NCI-H69 (cell line): ENCODE data around the gene FAM237B.

Experiments used
- DNase-seq: peaks from one replicate; lab custom pipeline; 2025; lab: John Stamatoyannopoulos, UW

The FAM237B gene

DNA sequence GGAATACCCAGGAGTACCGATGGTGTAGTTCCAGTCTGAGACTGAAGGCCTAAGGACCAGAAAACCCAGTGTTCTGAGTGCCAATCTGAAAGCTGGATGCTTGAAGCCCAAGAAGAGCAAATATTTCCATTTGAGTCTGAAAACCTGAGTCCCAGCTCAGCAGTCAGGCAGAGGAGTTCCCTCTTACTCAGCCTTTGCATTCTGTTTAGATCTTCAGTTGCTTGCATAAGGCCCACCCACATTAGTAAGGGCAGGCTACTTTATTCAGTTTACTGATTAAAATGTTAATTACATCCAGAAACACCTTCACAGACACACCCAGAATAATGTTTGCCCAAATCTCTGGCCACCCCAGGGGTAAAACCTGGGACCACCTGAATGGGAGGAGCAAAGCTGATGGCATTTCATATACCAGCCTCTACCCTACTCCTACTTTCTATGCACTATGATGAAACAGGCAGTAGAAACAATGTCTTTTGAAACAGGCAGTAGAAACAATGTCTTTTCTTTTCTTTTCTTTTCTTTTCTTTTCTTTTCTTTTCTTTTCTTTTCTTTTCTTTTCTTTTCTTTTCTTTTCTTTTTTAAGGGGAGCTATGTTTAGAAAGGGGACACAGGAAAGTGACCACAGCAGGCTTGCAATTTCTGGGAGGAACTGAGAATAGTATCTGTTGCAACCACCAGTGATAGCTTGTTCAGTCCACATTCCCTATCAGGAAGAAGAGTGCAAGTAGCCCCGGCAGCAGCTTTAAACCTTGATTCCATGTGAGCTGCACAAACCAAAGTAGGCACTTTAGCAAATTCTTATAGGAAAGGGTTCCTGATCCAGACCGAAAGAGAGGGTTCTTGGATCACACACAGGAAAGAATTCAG lies 30.6 kb downstream of the FAM237B start:
- DNase-seq: no peak

- DNase-seq: no peak
Measured at GRCh38 chr7:90288154-90288553, 33.0 kb downstream of the FAM237B start.

DNA sequence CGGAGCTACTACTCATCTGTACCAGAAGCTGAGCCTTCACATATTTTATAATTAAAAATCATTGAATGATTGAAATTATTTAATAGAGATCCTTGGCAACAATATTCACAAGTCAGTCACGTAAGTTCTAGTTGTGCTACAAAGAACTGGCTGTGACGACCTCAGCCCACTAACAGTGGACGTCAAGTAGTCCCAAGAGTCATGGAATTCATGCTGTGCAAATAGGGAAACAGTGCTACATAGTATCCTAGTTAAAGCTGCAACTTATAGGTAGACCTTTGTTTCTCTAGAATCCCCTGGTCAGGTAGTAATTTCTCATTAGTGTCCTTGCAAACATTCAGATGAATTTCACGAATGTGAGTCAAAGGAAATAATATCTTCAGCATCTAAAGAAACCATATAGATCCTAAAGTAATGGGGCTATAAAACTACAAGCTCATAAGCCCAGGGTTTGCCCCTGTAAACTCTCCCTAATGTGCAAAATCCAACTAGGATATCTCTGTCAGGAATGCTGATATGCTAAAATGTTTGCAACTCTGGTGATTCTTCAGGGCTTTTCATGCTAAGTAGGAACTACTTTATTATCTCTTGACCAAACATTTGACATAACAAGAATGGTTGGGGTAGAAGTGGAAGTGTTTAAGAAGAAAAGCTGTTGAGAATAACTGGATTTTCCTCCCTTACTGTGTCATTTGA lies 44.9 kb downstream of the FAM237B start:
- no peak for DNase-seq

DNA sequence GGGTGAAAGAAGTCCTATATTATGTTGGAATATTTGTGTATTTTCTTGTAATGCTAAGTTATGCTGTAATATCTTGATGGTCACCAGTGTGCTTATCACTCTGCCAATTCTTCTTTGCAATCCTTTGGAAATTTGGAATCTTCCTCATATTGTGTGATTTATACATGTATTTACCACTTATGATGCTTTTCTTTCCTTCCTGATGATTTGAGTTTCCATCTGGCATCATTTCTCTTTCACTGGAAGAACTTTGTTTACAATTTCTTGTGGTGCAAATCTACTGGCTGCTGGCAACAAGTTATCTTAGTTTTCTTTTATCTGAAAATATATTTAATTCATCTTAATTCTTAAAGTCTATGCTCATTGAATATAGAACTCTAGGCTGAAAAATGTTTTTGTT lies 46.9 kb downstream of the FAM237B start:
- DNase-seq: no peak

GRCh38 chr7:90272242-90272641 lies 48.9 kb downstream of the FAM237B start:
- DNase-seq: no peak

DNA sequence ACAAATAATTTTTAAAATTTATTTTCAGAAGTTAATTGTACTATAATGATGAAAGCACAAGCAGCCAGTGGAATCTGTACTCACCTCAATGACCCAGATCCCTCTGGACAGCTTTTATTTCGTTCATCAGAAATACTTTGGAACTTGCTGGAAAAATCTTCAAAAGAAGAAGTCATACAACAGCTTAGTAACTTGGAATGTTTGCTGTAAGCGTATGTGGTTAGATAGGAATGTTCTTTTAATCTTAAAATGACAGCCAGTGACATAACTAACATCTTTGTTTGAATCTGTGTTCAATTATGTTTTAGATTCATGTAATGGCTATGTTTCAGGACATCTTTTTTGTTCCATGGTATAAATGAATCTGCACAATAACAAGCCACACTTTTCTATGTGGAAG lies 49.4 kb downstream of the FAM237B start:
- no peak for DNase-seq

DNA sequence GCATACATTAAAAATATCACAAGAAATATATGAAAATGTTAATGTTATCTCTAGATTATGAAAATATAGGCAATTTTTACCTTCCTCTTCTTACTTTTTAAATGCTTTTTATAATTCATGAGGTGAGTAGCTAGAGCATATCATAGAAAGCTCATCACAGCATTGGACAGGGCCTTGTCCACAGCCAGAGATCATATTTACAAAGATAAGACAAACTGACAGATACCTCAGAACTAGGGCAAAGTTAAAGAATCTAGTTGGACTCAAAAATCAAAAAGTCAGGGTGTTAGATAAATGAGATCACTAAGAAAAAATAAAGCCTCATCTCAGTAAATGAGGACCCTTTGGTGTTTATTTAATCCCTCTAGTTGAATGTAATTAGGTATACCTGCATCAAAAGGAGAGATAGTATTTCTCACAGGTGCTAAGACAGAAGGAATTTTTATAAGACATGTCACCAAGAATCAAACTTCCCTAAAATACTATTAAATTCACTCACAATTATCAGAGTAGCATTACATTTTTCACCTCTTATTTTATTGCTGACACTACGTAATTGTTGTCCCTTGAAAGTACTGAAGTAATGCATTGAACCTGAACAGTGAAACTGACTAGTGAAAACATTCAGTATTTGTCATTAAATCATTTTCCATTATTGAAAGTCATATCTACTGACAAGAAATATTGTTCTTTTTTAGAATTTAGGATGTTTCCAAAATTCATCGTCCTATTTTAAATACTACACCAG lies 50.5 kb downstream of the FAM237B start:
- DNase-seq: no peak

DNA sequence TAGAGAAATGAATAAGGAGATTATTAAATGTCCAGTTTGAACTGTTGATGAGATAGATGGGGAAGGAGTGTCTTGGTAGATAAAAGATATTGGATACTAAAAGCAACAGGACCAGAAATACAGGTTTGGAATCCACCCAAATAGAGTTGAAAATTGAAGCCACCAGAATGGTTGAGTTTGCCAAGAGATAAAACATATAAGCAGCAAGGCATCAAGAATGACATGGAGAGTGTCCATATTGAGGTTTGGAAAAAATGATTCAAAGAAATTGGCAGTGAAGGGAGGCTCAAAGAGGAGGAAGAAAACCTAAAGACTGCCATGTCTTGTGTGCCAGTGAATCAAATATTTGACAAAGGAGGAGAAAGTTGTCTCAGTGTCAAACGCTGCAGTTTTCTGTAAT lies 51.9 kb downstream of the FAM237B start:
- no peak for DNase-seq

DNA sequence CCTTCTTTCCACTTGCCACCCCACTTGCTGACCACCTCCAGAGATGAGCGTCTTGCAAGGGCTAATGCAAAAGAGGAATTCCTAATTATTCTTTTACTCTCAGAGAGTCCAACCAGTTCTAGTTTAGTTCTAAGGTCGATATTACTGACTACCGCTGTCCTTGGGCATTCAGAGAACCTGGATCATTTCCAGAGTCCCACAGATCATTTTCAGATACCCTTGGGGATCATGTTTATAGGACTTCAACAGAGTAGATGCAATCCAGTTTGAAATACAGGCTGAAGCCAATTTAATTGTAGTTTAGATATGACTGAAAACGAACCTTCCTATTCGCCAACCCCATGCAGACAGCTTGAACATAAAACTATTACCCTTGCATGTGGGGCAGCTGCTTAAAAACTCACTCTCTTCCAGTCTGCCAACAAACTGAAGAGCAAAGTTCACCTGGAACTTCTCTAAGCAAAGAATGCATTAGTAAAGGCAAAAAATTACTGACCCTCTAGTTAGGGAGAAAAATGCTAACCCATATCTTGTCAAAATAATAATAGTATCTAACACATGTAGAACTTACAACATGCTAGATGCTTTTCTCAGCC lies 53.7 kb downstream of the FAM237B start:
- no peak for DNase-seq

DNA sequence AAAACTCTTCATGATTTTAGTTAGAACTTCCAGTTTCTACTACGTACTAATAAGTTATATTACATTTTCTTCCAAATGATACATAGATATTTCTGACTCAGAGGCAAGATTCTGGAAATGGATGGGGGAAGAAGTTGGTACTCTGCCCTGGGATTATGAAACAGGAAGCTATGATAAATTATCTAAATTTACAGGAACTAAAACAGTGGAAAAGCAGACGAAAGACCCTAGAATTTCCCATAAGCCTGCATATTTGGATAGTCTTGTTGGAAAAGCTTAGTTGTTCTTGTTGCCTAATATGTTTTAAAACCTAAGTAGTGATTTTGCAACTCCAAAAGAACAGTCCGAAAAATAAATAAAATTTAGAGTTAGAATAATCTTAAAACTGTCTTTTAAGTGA lies 54.3 kb downstream of the FAM237B start:
- DNase-seq: no peak
